Endothelial cell (in vitro differentiated cells): ENCODE data around the gene EIF4E1B. TPM values are rescaled to one million over a fixed set of nuclear protein-coding genes. Genes with fewer than 3 reads are reported as not detected.
"Not testable (repeated sequence)": the region's sequence is repeated elsewhere in the genome, so short reads cannot be mapped to it uniquely, and the experiment has no call there.

Experiments used
- DNase-seq: peaks from one replicate; pipeline ENCODE4 v3.0.0; 2021; ENCODE audit warnings: low spot score
- H3K27ac Mint-ChIP-seq: one replicate; pipeline ENCODE4 v1.8.0; 2021; ENCODE audit warnings: mixed read lengths, inconsistent platforms; ENCODE audit not compliant: unreplicated experiment
- H3K27me3 Mint-ChIP-seq: one replicate; pipeline ENCODE4 v1.8.0; 2021; ENCODE audit warnings: mild to moderate bottlenecking, moderate library complexity, mixed read lengths, inconsistent platforms; ENCODE audit not compliant: unreplicated experiment
- H3K36me3 Mint-ChIP-seq: one replicate; pipeline ENCODE4 v1.8.0; 2021; ENCODE audit warnings: mild to moderate bottlenecking, low read depth, mixed read lengths, inconsistent platforms; ENCODE audit not compliant: unreplicated experiment
- H3K4me1 Mint-ChIP-seq: one replicate; pipeline ENCODE4 v1.8.0; 2021; ENCODE audit warnings: mild to moderate bottlenecking, mixed read lengths, inconsistent platforms; ENCODE audit not compliant: unreplicated experiment
- H3K4me3 Mint-ChIP-seq: one replicate; pipeline ENCODE4 v1.8.0; 2021; ENCODE audit warnings: mild to moderate bottlenecking, mixed read lengths, inconsistent platforms; ENCODE audit not compliant: unreplicated experiment
- H3K9me3 Mint-ChIP-seq: one replicate; pipeline ENCODE4 v1.8.0; 2021; ENCODE audit warnings: mixed read lengths, inconsistent platforms; ENCODE audit not compliant: unreplicated experiment
- CTCF ChIP-seq: fragments of 200-600 bp; sonication (generic); IDR thresholded peaks from one replicate; pipeline ENCODE4 v1.5.0; 2021; ENCODE audit warnings: antibody characterized with exemption; ENCODE audit not compliant: unreplicated experiment
- total RNA-seq: library from RNA; stranded (reverse); fragmentation: NEBNext Ultra II Directional; extraction: Animal tissue kit (Norgen Biotek cat#: 25700); gene quantifications from one replicate; pipeline ENCODE4 v1.2.1, GENCODE V29; 2021; ENCODE audit not compliant: unreplicated experiment

Gene EIF4E1B
- total RNA-seq, 1 donor from 2014 or later, result 0.54 TPM

- H3K27ac Mint-ChIP-seq, result no peak overlapping the region
- H3K4me1 Mint-ChIP-seq, result no peaks in the 10 kb centered on the region
- H3K36me3 Mint-ChIP-seq, result peaks cover 6% of the 10 kb centered on the region
- H3K9me3 Mint-ChIP-seq, result no peaks in the 10 kb centered on the region
- DNase-seq, result peak; percentile 61
- H3K27me3 Mint-ChIP-seq, result peaks cover 15% of the 10 kb centered on the region
- TF ChIP-seq CTCF, result no peak
- no peak overlapping the region for H3K4me3 Mint-ChIP-seq
These were observed 33.6 kb upstream of the EIF4E1B start for GRCh38 chr5:176596689-176597416.

- TF ChIP-seq CTCF, result no peak
- Mint-ChIP-seq H3K4me1 (no peaks in the 10 kb centered on the region), H3K9me3 (no peaks in the 10 kb centered on the region), H3K27ac (no peak overlapping the region), H3K36me3 (peaks cover 6% of the 10 kb centered on the region), H3K27me3 (peaks cover 15% of the 10 kb centered on the region), H3K4me3 (no peak overlapping the region)
- DNase-seq, result no peak
These were observed 32.8 kb upstream of the EIF4E1B start for GRCh38 chr5:176597417-176598389.

- H3K4me1 Mint-ChIP-seq, DNase-seq, H3K9me3 Mint-ChIP-seq, H3K4me3 Mint-ChIP-seq, H3K36me3 Mint-ChIP-seq, H3K27ac Mint-ChIP-seq: not testable (repeated sequence)
- H3K27me3 Mint-ChIP-seq, result peaks cover 12% of the 10 kb centered on the region
These were observed 30.6 kb upstream of the EIF4E1B start for GRCh38 chr5:176599749-176600430.

GRCh38 chr5:176601901-176602482 is 28.5 kb upstream of the EIF4E1B start:
- peaks cover 9% of the 10 kb centered on the region for H3K27me3 Mint-ChIP-seq
- DNase-seq, result no peak
- H3K27ac Mint-ChIP-seq, result no peak overlapping the region
- no peak overlapping the region for H3K4me3 Mint-ChIP-seq
- peaks cover 6% of the 10 kb centered on the region for H3K36me3 Mint-ChIP-seq
- H3K9me3 Mint-ChIP-seq, result no peaks in the 10 kb centered on the region
- TF ChIP-seq CTCF, result no peak
- peaks cover 3% of the 10 kb centered on the region for H3K4me1 Mint-ChIP-seq

- Mint-ChIP-seq H3K4me1 (peaks cover 3% of the 10 kb centered on the region), H3K4me3 (no peak overlapping the region), H3K36me3 (peaks cover 6% of the 10 kb centered on the region), H3K9me3 (no peaks in the 10 kb centered on the region), H3K27me3 (peaks cover 10% of the 10 kb centered on the region), H3K27ac (no peak overlapping the region)
- DNase-seq, result no peak
- TF ChIP-seq CTCF, result no peak
These were observed 27.4 kb upstream of the EIF4E1B start for GRCh38 chr5:176603091-176603490.
